Keratinocyte (primary cell): ENCODE data around the gene VPS33B.

Source experiments
- CTCF ChIP-seq, 3 experiments: IDR thresholded peaks in 1 of 3; conservative IDR thresholded peaks in 1 of 3; optimal IDR thresholded peaks in 1 of 3; 2 replicates in 2 of 3; 3 replicates in 1 of 3; pipeline versions ENCODE3 to v1.5.1; 2011; ENCODE audit warnings: low read length in 3 of 3, mild to moderate bottlenecking in 3 of 3, moderate library complexity in 2 of 3, control low read depth in 1 of 3, inconsistent platforms in 1 of 3; ENCODE audit not compliant: insufficient read depth in 2 of 3; ENCODE audit errors: extremely low read depth in 1 of 3
- EZH2 ChIP-seq: IDR thresholded peaks from one replicate; pipeline ENCODE4 v1.6.1; 2012; ENCODE audit warnings: inconsistent platforms, mild to moderate bottlenecking, low read length, moderate library complexity

GRCh38 chr15:90990446-90990845, 31.9 kb downstream of the VPS33B start:
- TF ChIP-seq CTCF (optimal IDR thresholded peaks at IDR 0.05 in 1 of 3, IDR thresholded peaks at IDR 0.05 in 1 of 3, conservative IDR thresholded peaks at IDR 0.05 in 1 of 3; ENCODE audit: extremely low read depth in 1 of 3, insufficient read depth in 2 of 3, low read length in 3 of 3) (no peak), EZH2 (no peak)
